Mesendoderm (in vitro differentiated cells): ENCODE results near the gene HIBCH.
"Not testable (repeated sequence)": the region's sequence is repeated elsewhere in the genome, so short reads cannot be mapped to it uniquely, and the experiment has no call there.

Experiments
- DNase-seq: peaks from one replicate; pipeline ENCODE4 v3.0.0; 2013
- H2AK5ac ChIP-seq: 2 replicates; pipeline ENCODE4 v1.6.1; 2013; ENCODE audit warnings: low read length, inconsistent platforms
- H2BK120ac ChIP-seq: 2 replicates; pipeline ENCODE4 v1.6.1; 2013; ENCODE audit warnings: low read depth, mild to moderate bottlenecking, low read length, moderate library complexity, mixed read lengths
- H2BK15ac ChIP-seq: replicated peaks from 2 replicates; pipeline ENCODE4 v1.6.1; 2013; ENCODE audit warnings: low read depth, mild to moderate bottlenecking, moderate library complexity
- H2BK5ac ChIP-seq: 2 replicates; pipeline ENCODE4 v1.6.1; 2013; ENCODE audit warnings: low read length, inconsistent platforms
- H3K18ac ChIP-seq: 2 replicates; pipeline ENCODE4 v1.6.1; 2013; ENCODE audit warnings: mild to moderate bottlenecking, low read length, mixed read lengths
- H3K23ac ChIP-seq: one replicate; pipeline ENCODE4 v1.6.1; 2013; ENCODE audit warnings: low read length
- H3K27ac ChIP-seq: 2 replicates; pipeline ENCODE4 v1.5.1; 2013; ENCODE audit warnings: low read depth, mild to moderate bottlenecking, inconsistent platforms, low read length, moderate library complexity
- H3K27me3 ChIP-seq: 2 replicates; pipeline ENCODE4 v1.6.1; 2013; ENCODE audit warnings: low read length, control low read depth, mild to moderate bottlenecking, inconsistent platforms; ENCODE audit not compliant: insufficient read depth, poor library complexity
- H3K36me3 ChIP-seq: 2 replicates; pipeline ENCODE4 v1.6.1; 2013; ENCODE audit warnings: low read length, inconsistent platforms; ENCODE audit not compliant: control insufficient read depth, insufficient read depth
- H3K4ac ChIP-seq: one replicate; pipeline ENCODE4 v1.6.1; 2013; ENCODE audit warnings: low read depth, mild to moderate bottlenecking, low read length, moderate library complexity
- H3K4me1 ChIP-seq: 2 replicates; pipeline ENCODE4 v1.6.1; 2013; ENCODE audit warnings: low read depth, low read length, inconsistent platforms; ENCODE audit not compliant: control insufficient read depth
- H3K4me2 ChIP-seq: 2 replicates; pipeline ENCODE4 v1.6.1; 2013; ENCODE audit warnings: low read length
- H3K4me3 ChIP-seq: 2 replicates; pipeline ENCODE4 v1.5.1; 2013; ENCODE audit warnings: mild to moderate bottlenecking, low read length
- H3K56ac ChIP-seq: one replicate; pipeline ENCODE4 v1.6.1; 2013; ENCODE audit warnings: low read length
- H3K79me1 ChIP-seq: 2 replicates; pipeline ENCODE4 v1.6.1; 2013; ENCODE audit warnings: low read length, inconsistent platforms
- H3K79me2 ChIP-seq: 2 replicates; pipeline ENCODE4 v1.6.1; 2013; ENCODE audit warnings: mild to moderate bottlenecking, low read length; ENCODE audit not compliant: control insufficient read depth, insufficient read depth
- H3K9ac ChIP-seq: 2 replicates; pipeline ENCODE4 v1.6.1; 2013; ENCODE audit warnings: low read length, inconsistent platforms
- H4K5ac ChIP-seq: one replicate; pipeline ENCODE4 v1.6.1; 2013; ENCODE audit warnings: low read length
- H4K8ac ChIP-seq: one replicate; pipeline ENCODE4 v1.6.1; 2013; ENCODE audit warnings: low read depth, mild to moderate bottlenecking, control low read depth, low read length, moderate library complexity
- WGBS: extraction: QIAGEN DNeasy Blood & Tissue Kit; methylation state at CpG from one replicate; pipeline ENCODE4 v1.1.7; 2013; ENCODE audit warnings: low lambda C conversion rate, missing lambda C conversion rate; ENCODE audit not compliant: insufficient coverage; ENCODE audit errors: extremely low coverage; 5-methylcytosine and 5-hydroxymethylcytosine counted together

Gene HIBCH

GRCh38 chr2:190254063-190254850 is 65.4 kb downstream of the HIBCH start:
- H3K79me1 ChIP-seq, result no peaks in the 10 kb centered on the region
- H3K4me1 ChIP-seq, result no peaks in the 10 kb centered on the region
- H4K8ac ChIP-seq, result no peak overlapping the region
- no peak overlapping the region for H2AK5ac ChIP-seq
- H3K27me3 ChIP-seq, result no peaks in the 10 kb centered on the region
- WGBS, result no CpG with 5 or more reads among the region's 3 CpGs
- H3K27ac ChIP-seq, result no peak overlapping the region
- H3K4ac ChIP-seq, result no peak overlapping the region
- no peak overlapping the region for H3K9ac ChIP-seq
- H3K4me3 ChIP-seq, result no peak overlapping the region
- H3K36me3 ChIP-seq, result no peaks in the 10 kb centered on the region
- no peak overlapping the region for H3K4me2 ChIP-seq
- no peak overlapping the region for H3K23ac ChIP-seq
- DNase-seq, result no peak
- no peak overlapping the region for H2BK120ac ChIP-seq
- no peak overlapping the region for H2BK5ac ChIP-seq
- no peaks in the 10 kb centered on the region for H3K79me2 ChIP-seq
- H2BK15ac ChIP-seq, result no peak overlapping the region
- no peak overlapping the region for H3K56ac ChIP-seq
- H4K5ac ChIP-seq, result no peak overlapping the region
- no peak overlapping the region for H3K18ac ChIP-seq

- Histone ChIP-seq H4K8ac (no peak overlapping the region), H3K9ac (no peak overlapping the region), H3K79me2 (no peaks in the 10 kb centered on the region), H3K4me3 (no peak overlapping the region), H3K23ac (no peak overlapping the region), H2BK15ac (no peak overlapping the region), H3K18ac (no peak overlapping the region), H3K4me1 (no peaks in the 10 kb centered on the region), H2BK5ac (no peak overlapping the region), H3K4ac (no peak overlapping the region), H3K36me3 (no peaks in the 10 kb centered on the region), H3K27me3 (no peaks in the 10 kb centered on the region), H2BK120ac (no peak overlapping the region), H3K27ac (no peak overlapping the region), H3K4me2 (no peak overlapping the region), H4K5ac (no peak overlapping the region), H2AK5ac (no peak overlapping the region), H3K79me1 (no peaks in the 10 kb centered on the region), H3K56ac (no peak overlapping the region)
- DNase-seq, result no peak
- no CpG with 5 or more reads among the region's 2 CpGs for WGBS
Observed at GRCh38 chr2:190250421-190250820, 69.2 kb downstream of the HIBCH start.

DNA sequence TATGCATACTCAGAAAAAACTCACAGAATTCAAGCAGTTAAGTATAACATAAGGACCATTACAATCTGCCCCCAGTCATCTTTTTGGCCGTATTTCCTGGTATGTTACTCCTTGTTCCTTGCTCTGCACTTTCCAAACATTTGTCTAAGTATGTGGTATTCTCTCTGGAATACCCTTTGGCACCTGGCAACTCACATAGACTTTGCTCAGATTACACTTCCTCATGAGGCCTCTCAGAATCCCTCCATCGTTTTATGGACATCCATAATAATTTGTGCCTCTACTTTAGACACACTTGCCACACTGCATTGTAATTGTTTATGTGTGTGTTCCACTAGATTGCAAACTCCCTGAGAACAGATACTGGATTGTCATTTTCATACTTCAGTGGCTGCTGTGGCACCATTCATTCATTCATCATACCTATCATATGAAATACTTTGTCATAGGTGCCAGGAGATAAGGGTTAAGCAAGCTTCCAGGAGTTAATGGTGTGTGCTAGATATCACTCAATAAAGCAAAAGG is 84.0 kb downstream of the HIBCH start:
- H3K27ac ChIP-seq, result no peak overlapping the region
- H3K18ac ChIP-seq, result no peak overlapping the region
- WGBS, result no CpG with 5 or more reads among the region's 2 CpGs
- H3K9ac ChIP-seq, result no peak overlapping the region
- no peak overlapping the region for H3K4me3 ChIP-seq
- no peak overlapping the region for H4K8ac ChIP-seq
- no peak overlapping the region for H2BK15ac ChIP-seq
- no peak overlapping the region for H2BK120ac ChIP-seq
- H3K56ac ChIP-seq, result no peak overlapping the region
- H2BK5ac ChIP-seq, result no peak overlapping the region
- no peaks in the 10 kb centered on the region for H3K79me2 ChIP-seq
- no peak for DNase-seq
- H3K4me1 ChIP-seq, result no peaks in the 10 kb centered on the region
- H3K27me3 ChIP-seq, result no peaks in the 10 kb centered on the region
- H3K79me1 ChIP-seq, result no peaks in the 10 kb centered on the region
- H3K4me2 ChIP-seq, result no peak overlapping the region
- H3K23ac ChIP-seq, result no peak overlapping the region
- H4K5ac ChIP-seq, result no peak overlapping the region
- no peaks in the 10 kb centered on the region for H3K36me3 ChIP-seq
- no peak overlapping the region for H2AK5ac ChIP-seq
- H3K4ac ChIP-seq, result no peak overlapping the region

- no CpG with 5 or more reads among the region's 4 CpGs for WGBS
- no peak for DNase-seq
Observed at GRCh38 chr2:190235101-190235500, 84.5 kb downstream of the HIBCH start.

GRCh38 chr2:190223989-190224388 is 95.6 kb downstream of the HIBCH start:
- not testable (repeated sequence) for H4K8ac ChIP-seq, H3K79me2 ChIP-seq, DNase-seq, H2BK5ac ChIP-seq, H3K27me3 ChIP-seq, H3K4me1 ChIP-seq, H3K4ac ChIP-seq, H2BK120ac ChIP-seq, H3K36me3 ChIP-seq, H2AK5ac ChIP-seq, H3K4me3 ChIP-seq, H4K5ac ChIP-seq, H3K23ac ChIP-seq, H3K79me1 ChIP-seq, H3K9ac ChIP-seq, H2BK15ac ChIP-seq, H3K56ac ChIP-seq, H3K4me2 ChIP-seq, H3K18ac ChIP-seq, H3K27ac ChIP-seq
- WGBS, result no CpG with 5 or more reads among the region's 12 CpGs

More at GRCh38 chr2:190235101-190235500, 84.5 kb downstream of the HIBCH start:
- Histone ChIP-seq H4K5ac (no peak overlapping the region), H3K4ac (no peak overlapping the region), H2BK15ac (no peak overlapping the region), H3K4me2 (no peak overlapping the region), H3K36me3 (no peaks in the 10 kb centered on the region), H2AK5ac (no peak overlapping the region), H3K27ac (no peak overlapping the region), H3K18ac (no peak overlapping the region), H3K56ac (no peak overlapping the region), H3K4me1 (no peaks in the 10 kb centered on the region), H4K8ac (no peak overlapping the region), H3K79me1 (no peaks in the 10 kb centered on the region), H3K4me3 (no peak overlapping the region), H3K79me2 (no peaks in the 10 kb centered on the region), H2BK5ac (no peak overlapping the region), H2BK120ac (no peak overlapping the region), H3K9ac (no peak overlapping the region), H3K27me3 (no peaks in the 10 kb centered on the region), H3K23ac (no peak overlapping the region)

DNA sequence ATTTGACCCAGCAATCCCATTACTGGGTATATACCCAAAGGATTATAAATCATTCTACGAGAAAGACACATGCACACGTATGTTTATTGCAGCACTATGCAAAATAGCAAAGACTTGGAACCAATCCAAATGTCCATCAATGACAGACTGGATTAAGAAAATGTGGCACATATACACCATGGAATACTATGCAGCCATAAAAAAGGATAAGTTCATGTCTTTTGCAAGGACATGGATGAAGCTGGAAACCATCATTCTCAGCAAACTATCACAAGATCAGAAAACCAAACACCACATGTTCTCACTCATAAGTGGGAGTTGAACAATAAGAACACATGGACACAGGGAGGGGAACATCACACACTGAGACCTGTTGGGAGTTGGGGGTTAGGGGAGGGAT is 96.9 kb downstream of the HIBCH start:
- H4K5ac ChIP-seq, H2AK5ac ChIP-seq, H2BK5ac ChIP-seq, H3K56ac ChIP-seq, H3K4ac ChIP-seq, H3K27ac ChIP-seq, H3K79me2 ChIP-seq, H3K23ac ChIP-seq, H3K4me2 ChIP-seq, H3K27me3 ChIP-seq, H4K8ac ChIP-seq, H3K4me1 ChIP-seq, H2BK15ac ChIP-seq, H3K4me3 ChIP-seq, H3K36me3 ChIP-seq, H3K79me1 ChIP-seq, DNase-seq, H3K18ac ChIP-seq, H3K9ac ChIP-seq, H2BK120ac ChIP-seq: not testable (repeated sequence)
- no CpG with 5 or more reads among the region's 2 CpGs for WGBS
